IMR-90 (cell line): Measurements from ENCODE around the gene TK1.

ENCODE experiments used
- CTCF ChIP-seq: conservative IDR thresholded peaks from 2 replicates; pipeline ENCODE4 v1.5.1; 2012; ENCODE audit warnings: mild to moderate bottlenecking, low read depth, low read length, improper control_type of control experiment
- MAFK ChIP-seq: IDR thresholded peaks from 2 replicates; pipeline ENCODE4 v1.6.1; 2012; ENCODE audit warnings: low read depth, low read length, improper control_type of control experiment
- MXI1 ChIP-seq: IDR thresholded peaks from 2 replicates; pipeline ENCODE4 v1.6.1; 2012; ENCODE audit warnings: low read depth, mild to moderate bottlenecking, low read length, moderate library complexity, borderline replicate concordance
- POLR2A ChIP-seq: IDR thresholded peaks from 2 replicates; pipeline ENCODE4 v1.6.1; 2012; ENCODE audit warnings: mild to moderate bottlenecking, low read depth, low read length
- RAD21 ChIP-seq: IDR thresholded peaks from 2 replicates; pipeline ENCODE4 v1.6.1; 2012; ENCODE audit warnings: low read length, improper control_type of control experiment
- RCOR1 ChIP-seq: IDR thresholded peaks from 2 replicates; pipeline ENCODE4 v1.6.1; 2012; ENCODE audit warnings: mild to moderate bottlenecking, low read length, improper control_type of control experiment; ENCODE audit not compliant: insufficient replicate concordance

- TF ChIP-seq MXI1 (no peak), POLR2A (peak; percentile 39; the same call in 1 of the 2 replicates), RAD21 (no peak), CTCF (no peak), MAFK (no peak), RCOR1 (no peak)
These were observed 18.5 kb downstream of the TK1 start, which contains the start of gene SYNGR2 for GRCh38 chr17:78168242-78168902.
